Germinal center (tissue), 1 donor: ENCODE measurements around the gene RXRA.

ENCODE experiments used
- DNase-seq: peaks from one replicate; pipeline ENCODE4 v3.0.0; 2012; ENCODE audit warnings: mixed read lengths, low spot score

The RXRA gene

GRCh38 chr9:134339183-134339806 lies 13.0 kb downstream of the RXRA start:
- no peak for DNase-seq

GRCh38 chr9:134340475-134341160 lies 14.4 kb downstream of the RXRA start:
- no peak for DNase-seq

- no peak for DNase-seq
Measured at GRCh38 chr9:134341306-134341705, 15.1 kb downstream of the RXRA start.

GRCh38 chr9:134341929-134342745 lies 15.9 kb downstream of the RXRA start:
- DNase-seq, result no peak

GRCh38 chr9:134342746-134343115 lies 16.5 kb downstream of the RXRA start:
- no peak for DNase-seq

- no peak for DNase-seq
Measured at GRCh38 chr9:134343637-134344036, 17.4 kb downstream of the RXRA start.

GRCh38 chr9:134344068-134344799 lies 18.0 kb downstream of the RXRA start:
- no peak for DNase-seq

GRCh38 chr9:134344800-134345310 lies 18.6 kb downstream of the RXRA start:
- DNase-seq, result no peak

- no peak for DNase-seq
Measured at GRCh38 chr9:134345737-134346136, 19.5 kb downstream of the RXRA start.

GRCh38 chr9:134346151-134346550 lies 19.9 kb downstream of the RXRA start:
- DNase-seq, result no peak

GRCh38 chr9:134346840-134347583 lies 20.8 kb downstream of the RXRA start:
- DNase-seq, result no peak

GRCh38 chr9:134347996-134348395 lies 21.7 kb downstream of the RXRA start:
- no peak for DNase-seq

GRCh38 chr9:134348404-134349155 lies 22.3 kb downstream of the RXRA start:
- no peak for DNase-seq

GRCh38 chr9:134349936-134350335 lies 23.7 kb downstream of the RXRA start:
- no peak for DNase-seq

- DNase-seq, result no peak
Measured at GRCh38 chr9:134350416-134350994, 24.2 kb downstream of the RXRA start.

- DNase-seq, result no peak
Measured at GRCh38 chr9:134351606-134352176, 25.4 kb downstream of the RXRA start.

- DNase-seq, result no peak
Measured at GRCh38 chr9:134352247-134352933, 26.1 kb downstream of the RXRA start.

GRCh38 chr9:134353539-134353938 lies 27.3 kb downstream of the RXRA start:
- no peak for DNase-seq

- no peak for DNase-seq
Measured at GRCh38 chr9:134355158-134355557, 28.9 kb downstream of the RXRA start.
